Measurements from ENCODE around the gene PKP4.

The PKP4 gene

DNA sequence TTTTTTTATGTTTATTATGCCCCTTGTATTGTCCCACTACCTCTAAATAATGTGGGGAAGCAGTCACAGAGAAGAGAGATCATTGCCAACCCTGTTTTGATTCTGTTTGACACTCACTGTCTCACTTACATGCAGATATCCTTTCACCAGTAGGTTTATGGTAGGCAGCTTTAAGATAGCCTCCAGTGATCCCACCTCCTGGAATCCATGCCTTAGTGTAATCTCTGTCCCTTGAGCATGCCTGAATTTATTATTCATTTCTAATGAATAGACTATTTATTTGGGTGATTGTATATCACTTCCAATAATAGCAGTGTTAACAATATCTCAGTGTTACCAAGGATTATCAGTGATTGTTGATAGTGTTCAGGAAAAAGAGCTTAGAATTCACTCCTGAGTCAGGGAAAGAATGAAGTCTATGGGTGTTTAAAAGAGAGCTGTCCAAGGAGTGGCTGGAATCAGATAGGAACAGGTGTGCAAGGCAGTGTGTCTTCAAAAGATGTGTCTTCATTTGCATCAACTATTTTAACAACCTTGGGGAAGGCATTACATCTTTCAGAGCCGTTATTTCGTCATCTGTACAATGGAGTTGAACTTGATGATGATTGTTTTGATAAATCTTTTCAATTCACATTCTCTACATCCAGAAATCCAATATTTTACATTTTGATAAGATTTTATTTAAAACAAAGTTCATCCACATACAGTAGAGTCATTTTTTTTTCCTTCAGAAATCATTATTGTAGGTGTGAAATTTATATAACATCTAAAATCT is 31.9 kb downstream of the PKP4 start:
- Histone ChIP-seq H3K9me3 (replicated peaks; ENCODE audit: low read length) (no peaks in the 10 kb centered on the region), H3K9ac (ENCODE audit: low read depth, low read length) (no peak overlapping the region), H3K4me2 (ENCODE audit: low read length) (no peak overlapping the region), H3K4me3 (ENCODE audit: low read length) (no peak overlapping the region), H3K36me3 (ENCODE audit: insufficient read depth, low read length) (no peaks in the 10 kb centered on the region), H3K27me3 (ENCODE audit: control insufficient read depth, insufficient read depth, low read length) (no peaks in the 10 kb centered on the region), H3K4me1 (ENCODE audit: control insufficient read depth, insufficient read depth, low read length) (peaks cover 20% of the 10 kb centered on the region)

DNA sequence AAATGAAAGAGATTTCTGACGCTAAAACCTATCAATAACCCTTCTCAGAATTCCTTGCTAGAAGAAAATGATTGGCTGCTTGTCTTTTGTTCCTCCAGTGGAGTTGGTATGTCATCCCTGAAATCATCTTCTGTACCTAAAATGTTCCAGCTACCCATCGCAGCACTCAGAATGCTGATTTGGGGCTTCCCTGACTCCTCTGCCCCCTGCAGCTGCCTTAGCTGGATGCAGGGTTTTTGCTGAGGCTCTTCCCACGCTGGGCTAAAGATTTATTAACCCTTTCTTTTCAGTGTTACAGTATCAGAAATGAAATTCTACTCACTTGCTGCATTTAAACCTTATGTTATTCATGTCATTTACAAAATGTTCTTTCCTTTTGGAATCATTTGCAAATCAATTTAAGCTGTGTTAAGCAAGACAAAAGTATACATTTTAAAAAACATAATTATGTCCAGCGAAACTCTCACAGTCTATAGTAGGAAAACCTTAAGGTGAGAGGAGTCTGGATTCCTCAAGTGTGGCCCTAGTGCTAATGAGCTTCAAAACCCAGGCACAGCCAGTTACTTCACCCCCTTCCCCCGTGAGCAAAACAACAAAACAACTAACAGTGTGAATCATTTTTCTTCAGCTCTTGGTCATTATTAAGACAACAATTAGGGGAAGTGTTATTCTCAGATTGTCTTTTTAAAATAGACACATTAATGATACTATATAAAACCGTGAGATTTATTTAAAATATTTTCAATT is 32.8 kb downstream of the PKP4 start:
- no peak overlapping the region for H3K9ac ChIP-seq (ENCODE audit: low read depth, low read length)
- H3K27me3 ChIP-seq (ENCODE audit: control insufficient read depth, insufficient read depth, low read length): no peaks in the 10 kb centered on the region
- H3K4me1 ChIP-seq (ENCODE audit: control insufficient read depth, insufficient read depth, low read length): peaks cover 20% of the 10 kb centered on the region
- H3K9me3 ChIP-seq (replicated peaks; ENCODE audit: low read length): no peaks in the 10 kb centered on the region
- H3K36me3 ChIP-seq (ENCODE audit: insufficient read depth, low read length): no peaks in the 10 kb centered on the region
- H3K4me2 ChIP-seq (ENCODE audit: low read length): no peak overlapping the region
- H3K4me3 ChIP-seq (ENCODE audit: low read length): no peak overlapping the region

DNA sequence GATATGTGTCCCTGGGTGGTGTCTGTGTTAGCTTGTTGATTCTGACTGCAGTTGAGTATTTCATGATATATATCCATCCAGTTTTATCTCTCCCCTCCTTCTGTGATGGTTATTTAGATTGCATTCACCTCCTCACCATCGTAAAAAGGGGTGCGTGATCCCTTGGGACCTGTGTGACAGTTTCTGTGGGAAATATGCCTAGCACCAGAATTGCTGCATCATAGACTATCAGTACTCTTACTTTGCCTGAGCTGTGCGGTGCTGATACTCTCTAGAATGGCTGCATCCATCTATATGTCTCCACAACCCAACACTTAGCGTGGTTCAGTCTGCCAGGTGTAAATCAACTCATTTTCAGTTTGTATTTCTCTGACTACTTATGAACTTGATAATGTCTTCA is 34.3 kb downstream of the PKP4 start:
- no peaks in the 10 kb centered on the region for H3K36me3 ChIP-seq (ENCODE audit: insufficient read depth, low read length)
- H3K4me1 ChIP-seq (ENCODE audit: control insufficient read depth, insufficient read depth, low read length): peaks cover 20% of the 10 kb centered on the region
- H3K9me3 ChIP-seq (replicated peaks; ENCODE audit: low read length): no peaks in the 10 kb centered on the region
- no peaks in the 10 kb centered on the region for H3K27me3 ChIP-seq (ENCODE audit: control insufficient read depth, insufficient read depth, low read length)
- H3K9ac ChIP-seq (ENCODE audit: low read depth, low read length): no peak overlapping the region
- H3K4me2 ChIP-seq (ENCODE audit: low read length): no peak overlapping the region
- H3K4me3 ChIP-seq (ENCODE audit: low read length): no peak overlapping the region

DNA sequence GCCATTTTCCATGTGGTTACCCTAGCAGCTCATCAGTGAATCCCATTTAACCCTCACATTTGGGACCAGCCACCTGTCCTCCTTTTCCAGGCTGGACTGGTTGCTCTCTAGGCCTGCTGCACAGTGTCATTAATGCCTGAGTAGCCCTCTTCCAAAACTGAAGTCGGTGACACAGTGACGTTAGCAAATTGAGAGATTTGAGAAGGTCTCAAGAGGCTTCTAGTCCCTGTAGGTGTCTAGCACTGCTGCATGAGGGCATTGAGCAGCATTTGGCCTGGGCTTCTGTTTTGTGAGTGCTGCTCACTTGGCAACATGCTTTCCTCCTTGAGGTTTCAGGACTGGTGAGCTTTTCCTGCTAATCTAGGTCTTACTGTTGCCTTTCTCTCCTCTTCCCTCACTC is 36.7 kb downstream of the PKP4 start:
- H3K9ac ChIP-seq (ENCODE audit: low read depth, low read length): no peak overlapping the region
- H3K36me3 ChIP-seq (ENCODE audit: insufficient read depth, low read length): no peaks in the 10 kb centered on the region
- no peaks in the 10 kb centered on the region for H3K27me3 ChIP-seq (ENCODE audit: control insufficient read depth, insufficient read depth, low read length)
- peaks cover 8% of the 10 kb centered on the region for H3K4me1 ChIP-seq (ENCODE audit: control insufficient read depth, insufficient read depth, low read length)
- no peak overlapping the region for H3K4me3 ChIP-seq (ENCODE audit: low read length)
- H3K9me3 ChIP-seq (replicated peaks; ENCODE audit: low read length): no peaks in the 10 kb centered on the region
- H3K4me2 ChIP-seq (ENCODE audit: low read length): no peak overlapping the region

DNA sequence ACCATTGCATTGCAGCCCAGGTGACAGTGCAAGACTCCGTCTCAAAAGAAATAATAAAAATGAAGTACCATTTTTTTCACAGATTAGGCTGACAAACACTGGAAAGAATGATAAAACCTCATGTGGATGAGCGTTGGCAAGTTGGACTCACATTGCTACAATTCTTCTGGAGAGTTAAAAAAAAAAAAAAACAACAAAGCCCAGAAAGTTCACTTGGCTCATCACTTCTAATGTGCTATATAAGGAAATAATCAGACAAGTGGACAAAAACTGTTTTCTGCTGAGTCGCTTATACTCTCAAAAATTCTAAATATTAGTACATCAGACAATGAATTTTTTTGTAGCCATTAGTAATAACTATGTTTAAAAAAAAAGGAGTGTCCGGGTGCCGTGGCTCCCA is 38.4 kb downstream of the PKP4 start:
- no peak overlapping the region for H3K4me3 ChIP-seq (ENCODE audit: low read length)
- H3K4me2 ChIP-seq (ENCODE audit: low read length): no peak overlapping the region
- H3K27me3 ChIP-seq (ENCODE audit: control insufficient read depth, insufficient read depth, low read length): no peaks in the 10 kb centered on the region
- no peak overlapping the region for H3K9ac ChIP-seq (ENCODE audit: low read depth, low read length)
- no peaks in the 10 kb centered on the region for H3K9me3 ChIP-seq (replicated peaks; ENCODE audit: low read length)
- peaks cover 6% of the 10 kb centered on the region for H3K4me1 ChIP-seq (ENCODE audit: control insufficient read depth, insufficient read depth, low read length)
- H3K36me3 ChIP-seq (ENCODE audit: insufficient read depth, low read length): no peaks in the 10 kb centered on the region

DNA sequence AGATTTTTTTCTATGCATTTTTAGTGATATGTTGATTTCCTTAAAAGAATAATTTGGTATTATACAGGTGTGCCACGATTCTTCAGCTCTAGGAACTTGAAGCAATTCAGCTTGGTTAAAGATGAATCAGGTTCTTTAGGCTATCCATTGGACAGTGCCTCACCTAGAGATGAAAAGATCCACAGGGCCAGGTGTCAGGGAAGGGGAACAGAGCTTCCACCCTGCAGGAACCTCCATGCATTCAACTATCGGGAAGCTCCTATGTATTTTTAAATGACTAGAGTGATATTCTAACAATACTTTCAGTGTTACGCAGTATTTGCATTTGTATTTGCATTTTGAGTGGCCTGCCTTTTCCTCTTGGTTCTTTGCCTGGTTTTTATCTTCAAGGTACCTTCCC is 40.2 kb downstream of the PKP4 start:
- no peaks in the 10 kb centered on the region for H3K36me3 ChIP-seq (ENCODE audit: insufficient read depth, low read length)
- no peaks in the 10 kb centered on the region for H3K27me3 ChIP-seq (ENCODE audit: control insufficient read depth, insufficient read depth, low read length)
- no peak overlapping the region for H3K9ac ChIP-seq (ENCODE audit: low read depth, low read length)
- H3K4me2 ChIP-seq (ENCODE audit: low read length): no peak overlapping the region
- no peaks in the 10 kb centered on the region for H3K9me3 ChIP-seq (replicated peaks; ENCODE audit: low read length)
- H3K4me3 ChIP-seq (ENCODE audit: low read length): no peak overlapping the region
- peaks cover 6% of the 10 kb centered on the region for H3K4me1 ChIP-seq (ENCODE audit: control insufficient read depth, insufficient read depth, low read length)

DNA sequence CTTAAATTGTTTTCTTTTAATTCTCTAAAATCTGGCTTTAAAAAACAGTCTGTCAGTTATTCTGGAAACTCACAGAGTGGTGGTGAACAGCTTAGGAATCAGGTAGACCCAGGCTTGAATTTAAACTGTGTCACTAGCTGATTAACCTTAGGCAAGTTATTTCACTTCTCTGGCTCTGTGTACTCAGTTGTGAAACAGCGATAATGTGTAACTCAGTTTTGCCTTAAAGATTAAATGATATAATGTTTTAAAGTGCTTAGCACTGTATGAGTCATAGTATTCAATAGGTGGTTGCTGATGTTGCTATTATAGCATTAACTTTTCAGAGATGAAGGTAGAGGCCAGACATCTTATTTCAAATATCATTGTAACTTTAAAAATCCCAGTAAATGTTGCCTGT is 40.7 kb downstream of the PKP4 start:
- Histone ChIP-seq H3K36me3 (ENCODE audit: insufficient read depth, low read length) (no peaks in the 10 kb centered on the region), H3K27me3 (ENCODE audit: control insufficient read depth, insufficient read depth, low read length) (no peaks in the 10 kb centered on the region), H3K4me2 (ENCODE audit: low read length) (no peak overlapping the region), H3K4me1 (ENCODE audit: control insufficient read depth, insufficient read depth, low read length) (peaks cover 8% of the 10 kb centered on the region), H3K9ac (ENCODE audit: low read depth, low read length) (no peak overlapping the region), H3K9me3 (replicated peaks; ENCODE audit: low read length) (no peaks in the 10 kb centered on the region), H3K4me3 (ENCODE audit: low read length) (no peak overlapping the region)

DNA sequence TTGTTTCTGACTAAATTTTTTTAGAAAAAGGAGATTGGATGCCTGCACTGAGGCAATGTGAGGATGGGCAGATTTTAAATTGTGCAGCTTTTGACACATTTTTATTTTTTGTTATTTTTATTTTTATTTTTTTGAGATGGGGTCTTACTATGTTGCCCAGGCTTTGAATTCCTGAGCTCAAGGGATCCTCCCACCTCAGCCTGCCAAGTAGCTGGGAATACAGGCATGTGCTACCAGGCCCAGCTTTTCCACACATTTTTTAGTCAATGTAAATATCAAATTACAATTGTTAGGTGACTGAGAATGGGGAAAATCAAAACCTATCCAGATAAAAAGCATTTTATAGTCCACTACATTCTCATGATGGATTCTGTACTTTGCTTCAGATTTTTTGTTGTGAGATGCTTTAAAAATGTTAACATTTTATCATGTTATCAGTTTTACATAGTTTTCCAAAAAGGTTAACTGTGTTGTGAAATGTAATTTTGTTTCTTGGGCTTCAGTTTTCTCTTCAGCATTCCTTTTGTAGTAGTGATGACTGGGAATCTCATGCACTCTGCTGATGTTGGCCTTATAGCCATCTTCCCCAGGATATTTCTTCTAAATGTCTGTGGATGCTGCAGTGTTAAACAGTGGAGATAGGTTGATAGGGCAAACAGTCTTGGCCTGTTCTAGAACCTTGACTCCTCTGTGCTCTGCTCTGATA is 41.4 kb downstream of the PKP4 start:
- H3K36me3 ChIP-seq (ENCODE audit: insufficient read depth, low read length): no peaks in the 10 kb centered on the region
- H3K9me3 ChIP-seq (replicated peaks; ENCODE audit: low read length): no peaks in the 10 kb centered on the region
- no peak overlapping the region for H3K4me2 ChIP-seq (ENCODE audit: low read length)
- no peaks in the 10 kb centered on the region for H3K27me3 ChIP-seq (ENCODE audit: control insufficient read depth, insufficient read depth, low read length)
- H3K4me1 ChIP-seq (ENCODE audit: control insufficient read depth, insufficient read depth, low read length): peaks cover 13% of the 10 kb centered on the region
- H3K4me3 ChIP-seq (ENCODE audit: low read length): no peak overlapping the region
- no peak overlapping the region for H3K9ac ChIP-seq (ENCODE audit: low read depth, low read length)

DNA sequence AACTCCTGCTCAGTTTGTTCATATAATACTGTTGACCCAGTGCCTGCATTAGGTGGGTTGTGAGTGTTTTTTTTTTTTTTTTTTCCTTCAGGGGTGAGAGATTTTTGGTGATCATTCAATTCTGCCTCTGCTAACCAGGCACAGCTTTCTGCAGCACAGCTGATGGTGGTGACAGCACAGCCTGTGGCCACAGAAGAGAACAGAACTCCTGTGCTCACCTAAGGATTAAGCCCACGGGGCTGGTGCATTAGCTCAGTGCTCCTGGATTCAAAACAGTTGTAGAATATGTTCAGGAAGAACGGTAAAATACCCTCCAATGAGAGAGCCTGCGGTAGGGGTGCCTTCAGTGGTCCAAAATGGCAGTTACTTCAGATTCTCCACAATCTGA is 42.0 kb downstream of the PKP4 start:
- Histone ChIP-seq H3K9me3 (replicated peaks; ENCODE audit: low read length) (no peaks in the 10 kb centered on the region), H3K36me3 (ENCODE audit: insufficient read depth, low read length) (no peaks in the 10 kb centered on the region), H3K4me2 (ENCODE audit: low read length) (no peak overlapping the region), H3K4me3 (ENCODE audit: low read length) (no peak overlapping the region), H3K27me3 (ENCODE audit: control insufficient read depth, insufficient read depth, low read length) (no peaks in the 10 kb centered on the region), H3K9ac (ENCODE audit: low read depth, low read length) (no peak overlapping the region), H3K4me1 (ENCODE audit: control insufficient read depth, insufficient read depth, low read length) (peaks cover 13% of the 10 kb centered on the region)

DNA sequence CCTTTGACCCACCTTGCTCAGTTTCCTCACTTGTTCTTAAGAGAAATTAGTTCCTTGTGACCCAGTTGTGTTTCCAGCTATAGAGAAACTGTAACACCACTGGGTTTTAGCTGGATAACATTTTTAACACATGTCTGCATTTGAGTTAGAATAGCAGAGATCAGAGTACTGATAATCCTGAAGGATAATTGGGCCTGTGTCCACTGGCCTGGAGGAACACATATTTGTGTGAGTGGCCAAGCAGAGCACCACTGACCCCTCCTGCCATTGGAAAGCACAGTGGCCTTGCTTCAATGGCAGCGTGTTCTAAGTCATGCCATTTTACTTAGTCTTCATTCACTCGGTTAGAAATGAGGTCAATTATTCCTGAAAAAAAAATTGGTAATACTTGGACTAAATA is 42.6 kb downstream of the PKP4 start:
- Histone ChIP-seq H3K27me3 (ENCODE audit: control insufficient read depth, insufficient read depth, low read length) (no peaks in the 10 kb centered on the region), H3K36me3 (ENCODE audit: insufficient read depth, low read length) (no peaks in the 10 kb centered on the region), H3K4me3 (ENCODE audit: low read length) (no peak overlapping the region), H3K4me1 (ENCODE audit: control insufficient read depth, insufficient read depth, low read length) (peaks cover 13% of the 10 kb centered on the region), H3K9ac (ENCODE audit: low read depth, low read length) (no peak overlapping the region), H3K4me2 (ENCODE audit: low read length) (no peak overlapping the region), H3K9me3 (replicated peaks; ENCODE audit: low read length) (no peaks in the 10 kb centered on the region)

DNA sequence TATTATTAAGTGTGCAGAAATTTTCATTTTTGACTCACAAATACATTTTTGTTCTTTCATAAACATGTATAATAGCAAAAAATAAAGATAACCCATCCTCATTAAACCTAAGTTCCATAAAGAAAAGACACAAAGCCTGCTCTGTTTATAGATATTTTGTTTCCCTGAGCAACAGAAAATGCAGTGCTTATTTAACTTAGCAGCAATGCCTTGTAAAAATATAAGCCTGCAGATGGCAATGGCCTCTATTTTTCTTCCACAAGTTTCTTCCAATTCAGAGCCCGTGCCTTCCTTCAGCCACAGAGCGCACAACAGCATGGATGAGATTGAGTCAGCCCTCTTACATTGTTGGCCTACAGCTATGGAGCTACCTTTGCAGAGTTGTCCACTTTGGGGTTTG is 43.6 kb downstream of the PKP4 start:
- H3K9me3 ChIP-seq (replicated peaks; ENCODE audit: low read length): no peaks in the 10 kb centered on the region
- no peaks in the 10 kb centered on the region for H3K36me3 ChIP-seq (ENCODE audit: insufficient read depth, low read length)
- no peak overlapping the region for H3K9ac ChIP-seq (ENCODE audit: low read depth, low read length)
- H3K4me2 ChIP-seq (ENCODE audit: low read length): no peak overlapping the region
- no peak overlapping the region for H3K4me3 ChIP-seq (ENCODE audit: low read length)
- peaks cover 13% of the 10 kb centered on the region for H3K4me1 ChIP-seq (ENCODE audit: control insufficient read depth, insufficient read depth, low read length)
- no peaks in the 10 kb centered on the region for H3K27me3 ChIP-seq (ENCODE audit: control insufficient read depth, insufficient read depth, low read length)
